NB4 (cell line): Measurements from ENCODE around the gene RPP25L.

Experiments used
- POLR2A ChIP-seq: IDR thresholded peaks from 2 replicates; pipeline ENCODE4 v1.6.1; 2011; ENCODE audit warnings: mild to moderate bottlenecking; ENCODE audit not compliant: insufficient read length; ENCODE audit errors: extremely low read depth
- TF ChIP-seq, protein P1 (sequence below): IDR thresholded peaks from one replicate; pipeline ENCODE4 v1.5.1; 2012; ENCODE audit warnings: low read depth, low read length
- TF ChIP-seq, protein P2 (sequence below): IDR thresholded peaks from 2 replicates; pipeline ENCODE4 v1.6.1; 2011; ENCODE audit warnings: low read depth, low read length

DNA sequence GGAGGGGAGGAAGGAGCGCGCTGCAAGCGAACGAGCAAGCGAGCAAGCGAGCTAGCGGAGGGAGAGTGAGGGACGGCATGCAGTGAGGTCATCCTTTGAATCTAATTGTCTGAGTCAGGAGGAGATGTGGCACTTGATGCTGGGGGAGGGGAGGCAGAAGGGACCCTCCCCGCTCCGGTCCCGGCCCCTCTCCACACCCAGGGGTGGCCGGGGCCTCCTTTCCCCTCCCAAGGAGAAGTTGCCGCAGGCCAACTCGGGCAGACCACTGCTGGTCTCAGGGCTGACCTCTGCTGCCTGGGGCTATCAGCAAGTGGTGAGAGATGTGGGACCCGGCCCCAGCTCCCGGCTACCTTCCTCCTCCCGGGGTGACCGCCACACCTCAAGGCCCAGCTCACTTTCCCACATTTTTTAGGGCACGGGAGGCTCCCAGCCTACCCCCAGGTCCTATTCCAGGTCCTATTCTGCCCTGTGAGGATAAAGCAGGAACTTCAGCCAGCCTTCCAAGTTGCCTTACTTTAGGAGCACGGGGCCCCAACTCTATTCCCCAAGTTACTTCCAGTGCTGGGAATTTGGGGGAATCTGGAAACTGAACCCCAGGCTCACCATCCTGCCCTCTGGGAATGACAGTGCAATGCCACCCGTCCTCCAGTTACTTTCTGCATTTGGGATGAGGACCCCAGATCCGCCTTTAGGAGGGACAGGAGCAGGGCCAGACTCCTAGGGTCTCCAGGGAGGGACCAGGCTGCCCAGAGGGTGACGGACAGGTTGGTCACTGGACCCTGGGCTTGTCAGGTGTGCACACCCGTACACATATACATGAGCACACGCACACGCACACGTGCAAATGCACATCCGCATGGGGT, 33.4 kb downstream of the RPP25L start:
- TF ChIP-seq, protein P1, sequence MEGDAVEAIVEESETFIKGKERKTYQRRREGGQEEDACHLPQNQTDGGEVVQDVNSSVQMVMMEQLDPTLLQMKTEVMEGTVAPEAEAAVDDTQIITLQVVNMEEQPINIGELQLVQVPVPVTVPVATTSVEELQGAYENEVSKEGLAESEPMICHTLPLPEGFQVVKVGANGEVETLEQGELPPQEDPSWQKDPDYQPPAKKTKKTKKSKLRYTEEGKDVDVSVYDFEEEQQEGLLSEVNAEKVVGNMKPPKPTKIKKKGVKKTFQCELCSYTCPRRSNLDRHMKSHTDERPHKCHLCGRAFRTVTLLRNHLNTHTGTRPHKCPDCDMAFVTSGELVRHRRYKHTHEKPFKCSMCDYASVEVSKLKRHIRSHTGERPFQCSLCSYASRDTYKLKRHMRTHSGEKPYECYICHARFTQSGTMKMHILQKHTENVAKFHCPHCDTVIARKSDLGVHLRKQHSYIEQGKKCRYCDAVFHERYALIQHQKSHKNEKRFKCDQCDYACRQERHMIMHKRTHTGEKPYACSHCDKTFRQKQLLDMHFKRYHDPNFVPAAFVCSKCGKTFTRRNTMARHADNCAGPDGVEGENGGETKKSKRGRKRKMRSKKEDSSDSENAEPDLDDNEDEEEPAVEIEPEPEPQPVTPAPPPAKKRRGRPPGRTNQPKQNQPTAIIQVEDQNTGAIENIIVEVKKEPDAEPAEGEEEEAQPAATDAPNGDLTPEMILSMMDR: no peak
- TF ChIP-seq POLR2A: no peak
- TF ChIP-seq, protein P2, sequence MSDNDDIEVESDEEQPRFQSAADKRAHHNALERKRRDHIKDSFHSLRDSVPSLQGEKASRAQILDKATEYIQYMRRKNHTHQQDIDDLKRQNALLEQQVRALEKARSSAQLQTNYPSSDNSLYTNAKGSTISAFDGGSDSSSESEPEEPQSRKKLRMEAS: no peak
